Superior temporal gyrus (tissue), 1 donor: ENCODE measurements around the gene NLRP9.

Experiments used
- DNase-seq: peaks from one replicate; pipeline ENCODE4 v3.0.0-alpha.2; 2016; ENCODE audit errors: extremely low spot score

The NLRP9 gene

DNA sequence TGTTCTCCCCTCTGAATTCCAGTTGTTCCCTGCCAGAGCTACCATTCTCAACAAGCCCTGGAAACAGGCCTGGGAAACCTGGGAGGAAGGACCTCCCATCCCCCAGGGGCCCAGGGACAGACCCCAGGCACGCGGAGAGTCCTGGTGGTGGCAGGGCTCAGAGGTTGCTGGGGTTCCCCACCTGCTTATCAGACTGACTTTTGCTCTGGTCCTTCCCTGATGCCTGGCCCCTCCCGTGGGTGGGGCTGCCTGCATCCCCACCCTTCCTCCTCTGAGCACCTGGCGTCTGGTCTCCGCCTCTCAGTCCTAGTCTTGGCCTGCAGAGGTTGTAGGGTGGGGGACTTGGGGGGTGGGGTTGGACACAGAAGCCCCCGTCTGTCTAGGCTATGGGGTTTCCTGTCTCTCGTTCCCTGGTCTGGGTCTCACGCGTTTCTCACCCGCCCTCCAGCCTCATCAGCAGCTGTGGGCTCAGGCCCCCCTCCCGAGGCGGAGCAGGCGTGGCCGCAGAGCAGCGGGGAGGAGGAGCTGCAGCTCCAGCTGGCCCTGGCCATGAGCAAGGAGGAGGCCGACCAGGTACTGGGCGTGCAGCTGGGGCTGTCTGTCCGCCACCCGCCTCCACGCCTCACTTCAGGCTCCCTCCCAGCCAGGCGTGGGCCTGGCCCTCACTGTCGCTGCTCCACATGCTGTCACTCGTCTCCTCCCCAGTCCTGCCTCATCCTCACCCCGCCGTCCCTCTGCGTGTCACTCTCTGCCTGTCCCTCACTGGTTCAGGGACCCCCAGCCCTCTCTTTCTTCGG, 49.6 kb downstream of the NLRP9 start:
- no peak for DNase-seq

DNA sequence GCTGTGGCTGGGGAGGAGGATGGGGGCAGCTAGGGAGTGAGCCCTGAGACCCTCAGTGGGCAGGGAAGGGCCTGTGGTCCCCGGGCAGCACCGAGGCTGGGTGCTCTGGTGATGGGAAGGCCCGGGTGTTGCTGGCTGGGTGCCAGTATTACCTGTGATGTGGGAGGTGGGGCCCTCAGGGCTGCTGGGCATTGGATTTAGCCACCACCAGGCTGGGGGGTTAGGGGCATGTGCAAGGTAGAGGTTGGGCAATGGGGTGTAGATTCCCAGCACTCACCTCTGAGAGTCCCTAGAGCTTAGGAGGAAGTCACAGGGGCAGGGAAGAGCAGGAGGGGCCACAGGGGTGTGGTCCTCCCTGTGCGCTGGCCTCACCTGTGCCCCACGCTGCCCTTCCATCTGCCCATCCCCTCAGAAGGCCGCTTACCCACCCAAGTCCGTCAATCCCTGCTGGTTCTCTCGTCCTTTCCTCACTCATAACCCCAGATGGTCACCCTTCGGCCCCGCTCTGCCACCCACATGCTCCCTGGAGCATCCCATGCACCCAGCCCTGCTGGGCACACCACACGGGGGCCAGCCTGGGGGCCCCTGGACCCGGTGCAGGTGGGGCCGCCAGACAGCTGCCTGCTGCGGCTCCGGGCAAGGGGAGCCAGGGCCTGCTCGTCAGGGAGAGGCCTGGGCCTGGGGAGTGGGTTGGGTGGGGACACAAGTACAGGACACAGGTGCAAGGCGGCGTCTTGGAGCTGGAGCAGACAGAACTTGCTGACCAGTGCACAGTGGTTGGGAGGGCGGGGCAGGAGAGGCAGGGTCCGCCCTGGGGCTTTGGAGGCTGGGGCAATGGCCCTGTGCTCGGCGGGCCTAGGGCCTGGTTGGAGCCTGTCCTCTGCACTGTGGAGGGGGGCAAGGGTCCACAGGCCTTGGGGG, 50.7 kb downstream of the NLRP9 start:
- DNase-seq, result no peak

DNA sequence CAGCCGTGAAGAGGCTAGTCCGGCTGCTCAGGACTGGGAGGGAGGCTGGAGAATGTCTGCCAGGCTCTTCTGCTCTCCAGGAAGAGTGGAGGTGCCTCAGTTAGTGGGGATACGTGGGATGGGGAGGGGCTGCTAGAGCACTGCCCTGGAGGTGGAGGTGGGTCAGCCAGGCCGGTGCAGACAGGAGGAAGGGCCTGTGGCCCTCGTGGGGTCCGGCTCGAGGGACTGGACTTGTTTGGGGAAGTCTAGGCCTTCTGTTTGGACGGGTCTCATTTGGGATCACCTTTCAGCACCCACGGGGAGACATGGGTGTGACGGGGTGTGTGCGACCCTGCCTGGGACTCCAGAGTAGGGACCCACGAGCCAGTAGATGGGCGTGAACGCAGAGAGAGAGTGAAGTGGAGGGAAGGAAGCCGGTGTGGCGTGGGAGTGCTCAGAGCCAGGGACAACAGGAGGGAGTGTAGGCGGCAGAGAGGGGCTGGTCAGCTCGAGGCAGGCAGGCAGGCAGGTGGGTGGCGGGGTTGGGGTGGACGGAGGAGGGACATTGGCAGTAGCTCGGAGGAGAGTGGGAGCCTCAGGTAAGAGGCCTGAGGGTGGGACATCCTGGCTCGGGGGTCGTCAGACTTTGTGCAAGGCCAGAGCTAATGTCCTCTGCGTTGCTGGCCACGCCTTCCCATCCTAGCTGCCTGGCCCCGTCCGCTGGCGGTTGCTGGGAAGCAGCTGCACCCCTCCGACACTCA, 51.7 kb downstream of the NLRP9 start:
- DNase-seq, result no peak

DNA sequence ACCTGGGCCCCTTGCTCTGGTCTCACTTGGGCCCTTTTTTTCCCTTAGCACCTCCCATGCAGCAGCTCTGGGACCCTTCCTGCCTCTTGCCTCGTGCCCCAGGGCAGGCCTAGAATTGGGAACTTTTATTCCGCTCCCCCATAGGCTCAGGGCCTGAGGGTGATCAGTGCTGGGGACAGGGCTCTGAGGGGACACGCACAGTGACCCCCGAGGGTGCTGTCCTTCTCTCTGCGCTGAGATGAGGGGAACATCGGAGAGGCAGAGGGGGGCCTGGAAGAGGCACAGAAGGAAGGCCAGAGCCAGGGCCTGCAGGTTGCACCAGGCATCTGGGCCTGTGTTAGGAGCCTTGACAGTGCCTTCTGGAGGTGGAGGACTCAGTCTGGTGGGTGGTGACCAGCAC, 52.4 kb downstream of the NLRP9 start:
- no peak for DNase-seq

DNA sequence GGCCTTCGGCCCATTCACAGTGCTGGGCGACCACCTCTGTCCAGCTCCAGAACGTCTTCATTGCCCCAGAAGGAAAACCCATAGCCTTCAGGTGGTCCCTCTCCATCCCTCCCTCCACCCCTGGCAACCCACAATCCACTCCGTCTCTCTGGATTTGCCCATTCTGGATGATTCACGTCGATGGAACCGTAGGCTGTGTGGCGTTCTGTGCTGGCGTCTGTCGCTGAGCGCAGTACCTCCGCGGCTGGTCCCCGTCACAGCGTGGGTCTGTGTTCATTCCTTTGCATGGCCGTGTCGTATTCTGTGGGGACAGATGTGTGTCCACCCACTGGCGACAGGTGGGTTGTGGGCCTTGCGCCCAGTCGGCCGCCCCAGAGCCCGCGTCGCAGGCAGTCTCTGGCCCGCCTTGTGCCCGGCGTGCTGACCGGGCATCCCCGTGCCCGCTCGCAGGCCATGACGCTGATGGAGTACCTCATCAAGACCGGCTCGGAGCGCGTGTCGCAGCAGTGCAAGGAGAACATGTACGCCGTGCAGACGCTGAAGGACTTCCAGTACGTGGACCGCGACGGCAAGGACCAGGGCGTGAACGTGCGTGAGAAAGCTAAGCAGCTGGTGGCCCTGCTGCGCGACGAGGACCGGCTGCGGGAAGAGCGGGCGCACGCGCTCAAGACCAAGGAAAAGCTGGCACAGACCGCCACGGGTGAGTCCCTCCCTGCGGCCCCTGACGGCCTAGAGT, 53.1 kb downstream of the NLRP9 start:
- no peak for DNase-seq

DNA sequence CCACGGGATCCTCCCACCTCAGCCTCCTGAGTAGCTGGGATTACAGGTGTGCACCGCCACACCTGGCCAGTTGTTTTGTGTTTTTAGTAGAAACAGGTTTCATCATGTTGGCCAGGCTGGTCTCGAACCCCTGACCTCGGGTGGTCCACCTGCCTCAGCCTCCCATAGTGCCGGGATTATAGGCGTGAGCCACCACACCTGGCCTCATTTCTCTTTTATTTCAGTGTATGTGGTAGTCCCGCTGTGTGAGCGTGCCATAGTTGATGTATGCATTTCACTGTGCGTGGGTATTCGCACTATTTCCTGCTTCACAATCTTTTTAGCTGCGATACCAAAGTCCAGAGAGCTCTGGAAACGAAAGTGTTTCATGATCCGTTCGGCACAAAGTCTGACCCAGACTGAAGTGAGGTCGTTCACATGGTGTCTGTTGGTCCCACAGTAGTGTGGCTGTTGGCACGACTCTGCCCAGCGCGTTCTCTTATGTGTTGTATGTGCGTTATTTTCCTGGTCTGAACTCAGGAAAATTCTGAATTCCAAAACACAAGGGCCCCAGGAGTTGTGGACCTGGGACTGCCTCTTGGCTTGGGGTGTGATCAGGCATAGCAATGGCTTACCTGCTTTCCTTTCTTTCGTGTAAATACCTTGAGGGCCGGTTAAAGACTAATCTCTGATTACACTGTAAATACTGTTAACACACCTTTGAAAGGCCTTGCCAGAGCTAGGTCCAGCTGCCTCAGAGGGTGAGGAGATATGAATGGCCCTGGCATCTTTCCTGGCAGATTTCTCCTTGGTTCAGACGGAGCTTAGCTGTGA, 54.5 kb downstream of the NLRP9 start:
- no peak for DNase-seq

DNA sequence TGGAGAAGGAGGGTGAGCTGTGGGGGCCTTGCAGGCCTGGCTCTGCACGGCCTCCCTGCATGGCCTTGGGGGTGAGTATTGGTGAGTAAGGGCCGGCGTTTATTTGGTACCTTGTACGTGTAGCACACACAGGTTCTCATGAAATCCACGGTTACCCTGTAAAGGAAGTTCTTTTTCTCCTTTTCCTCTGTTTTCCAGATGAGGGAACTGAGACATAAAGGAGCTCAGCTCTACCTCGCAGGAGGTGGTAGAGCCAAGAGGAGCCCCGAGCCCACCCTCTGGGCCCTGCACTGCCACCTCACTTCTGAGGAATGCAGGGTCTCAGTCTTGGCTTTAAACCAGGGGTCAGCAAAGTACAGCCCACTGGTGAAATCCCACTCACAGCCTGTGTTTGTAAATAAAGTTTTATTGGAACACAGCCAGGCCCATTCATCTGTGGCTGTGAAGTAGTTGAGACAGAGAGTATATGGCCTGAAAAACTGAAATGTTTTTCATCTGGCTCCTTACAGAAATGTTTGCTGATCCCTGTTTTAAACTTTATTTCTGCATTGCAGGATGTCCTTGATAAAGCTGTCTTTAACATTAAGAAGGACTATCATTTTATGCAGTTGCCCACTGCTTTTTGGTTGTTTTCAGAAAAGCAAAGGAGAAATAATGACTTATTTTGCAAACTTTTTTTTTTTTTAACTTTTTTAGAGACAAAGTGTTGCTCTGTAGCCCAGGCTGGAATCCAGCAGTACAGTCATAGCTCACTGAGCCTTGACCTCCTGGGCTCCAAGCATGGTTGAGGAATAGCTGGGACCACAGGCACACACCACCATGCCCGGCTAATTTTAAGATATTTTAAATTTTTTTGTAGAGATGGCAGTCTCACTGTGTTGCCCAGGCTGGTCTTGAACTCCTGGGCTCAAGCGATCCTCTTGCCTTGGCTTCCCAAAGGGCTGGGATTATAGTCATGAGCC, 56.8 kb downstream of the NLRP9 start:
- no peak for DNase-seq

DNA sequence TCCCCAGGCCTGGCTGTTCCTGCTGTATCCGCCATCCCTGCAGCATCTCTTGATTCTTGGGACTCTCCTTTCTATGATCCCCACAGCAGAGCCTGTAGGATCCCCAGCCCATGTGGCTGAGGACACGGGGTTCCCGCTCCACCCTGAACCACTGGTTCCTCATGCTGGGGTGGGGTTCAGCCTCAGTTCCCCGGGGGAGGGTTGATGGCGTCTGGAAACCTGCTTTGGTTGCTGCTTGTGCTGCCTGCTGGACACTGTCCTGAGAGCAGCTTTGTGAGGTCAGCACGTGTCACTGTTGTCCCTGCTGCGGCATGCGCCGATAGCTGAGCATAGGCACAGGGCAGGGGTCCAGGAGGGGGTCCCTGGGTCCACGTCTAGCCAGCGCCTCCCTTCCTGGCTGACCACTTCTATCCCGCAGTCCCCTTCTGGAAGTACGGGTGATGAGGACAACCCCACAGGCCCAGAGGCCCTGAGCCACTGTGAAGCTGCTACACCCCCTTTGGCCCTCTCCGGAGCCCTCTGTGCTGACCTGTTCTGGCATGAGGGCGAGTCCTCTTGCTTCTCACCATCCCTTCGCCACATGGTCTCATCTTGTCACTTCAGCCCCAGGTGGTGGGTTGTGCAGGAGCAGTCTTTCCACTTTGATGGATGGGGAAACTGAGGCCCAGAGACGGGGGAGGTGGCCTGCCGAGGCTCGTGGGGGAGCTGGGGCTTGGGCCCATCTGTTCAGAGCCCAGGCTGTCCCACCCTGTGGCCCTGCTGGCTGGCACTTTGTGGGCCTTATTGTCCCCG, 57.7 kb downstream of the NLRP9 start:
- no peak for DNase-seq

DNA sequence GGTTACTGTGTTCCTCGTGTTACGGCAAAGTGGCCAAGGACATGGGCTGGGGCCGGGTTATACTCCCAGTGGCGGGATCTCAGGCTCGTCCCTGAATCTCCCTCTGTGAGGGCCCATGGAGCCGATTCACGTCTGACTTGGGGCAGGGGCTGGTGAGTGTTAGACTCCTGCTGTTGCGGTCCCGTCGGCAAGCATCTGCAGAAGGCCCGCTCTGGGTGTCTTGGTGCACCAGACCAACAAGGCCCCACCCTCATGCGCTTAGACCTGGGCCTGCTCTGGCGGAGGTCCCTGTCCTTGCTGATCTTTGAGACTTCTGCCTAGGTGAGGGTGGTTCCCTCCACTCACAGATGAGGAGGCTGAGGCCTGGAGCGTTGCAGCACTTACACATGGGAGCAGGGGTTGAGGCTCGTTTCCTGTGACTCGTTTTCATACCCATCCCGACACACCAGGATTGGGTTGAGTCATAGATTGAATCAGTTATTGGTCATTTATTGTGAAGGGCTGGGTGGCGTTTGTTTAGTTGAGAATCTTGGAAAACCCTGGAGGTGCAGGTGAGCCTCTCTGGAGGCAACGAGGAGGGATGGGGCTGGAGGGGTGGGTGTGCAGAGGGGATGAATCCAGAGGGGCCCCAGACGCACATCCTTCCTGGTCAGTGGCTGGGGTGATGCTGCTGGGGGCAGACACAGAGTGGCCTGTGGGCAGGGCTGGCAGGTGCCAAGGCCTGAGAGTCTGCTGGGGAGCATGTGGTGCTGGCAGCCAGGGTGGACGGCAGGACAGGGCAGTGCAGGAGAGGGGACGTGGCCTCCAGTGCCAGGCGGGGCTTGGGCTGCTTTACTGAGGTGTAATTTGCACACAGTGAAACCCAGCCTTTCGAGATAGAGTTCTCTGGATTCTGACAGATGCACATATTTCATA, 58.6 kb downstream of the NLRP9 start:
- DNase-seq, result no peak

DNA sequence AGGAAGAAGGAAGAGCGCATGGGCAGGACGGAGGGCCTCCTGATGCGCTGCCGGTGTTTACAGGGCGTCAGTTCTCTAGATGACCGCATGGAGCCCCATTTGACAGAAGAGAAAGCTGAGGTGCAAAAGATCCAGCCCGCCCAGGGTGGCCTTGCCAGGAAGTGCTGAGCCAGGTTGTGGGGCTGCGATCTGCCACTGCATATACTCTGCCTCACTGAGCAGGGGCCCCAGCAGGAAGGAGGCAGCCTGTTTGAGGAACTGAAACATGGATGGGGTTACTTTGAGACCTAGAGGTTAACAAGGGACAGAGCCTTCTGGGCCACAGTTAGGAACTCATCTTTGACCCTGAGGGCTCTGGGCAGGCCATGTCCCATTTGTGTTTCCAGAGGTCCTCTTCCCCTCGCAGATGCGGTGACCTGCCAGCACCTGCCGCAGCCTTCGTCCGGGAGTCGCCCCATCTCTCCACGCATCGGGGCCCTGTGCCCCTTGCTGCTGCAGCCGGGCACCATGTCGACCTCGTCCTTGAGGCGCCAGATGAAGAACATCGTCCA, 60.0 kb downstream of the NLRP9 start:
- no peak for DNase-seq

DNA sequence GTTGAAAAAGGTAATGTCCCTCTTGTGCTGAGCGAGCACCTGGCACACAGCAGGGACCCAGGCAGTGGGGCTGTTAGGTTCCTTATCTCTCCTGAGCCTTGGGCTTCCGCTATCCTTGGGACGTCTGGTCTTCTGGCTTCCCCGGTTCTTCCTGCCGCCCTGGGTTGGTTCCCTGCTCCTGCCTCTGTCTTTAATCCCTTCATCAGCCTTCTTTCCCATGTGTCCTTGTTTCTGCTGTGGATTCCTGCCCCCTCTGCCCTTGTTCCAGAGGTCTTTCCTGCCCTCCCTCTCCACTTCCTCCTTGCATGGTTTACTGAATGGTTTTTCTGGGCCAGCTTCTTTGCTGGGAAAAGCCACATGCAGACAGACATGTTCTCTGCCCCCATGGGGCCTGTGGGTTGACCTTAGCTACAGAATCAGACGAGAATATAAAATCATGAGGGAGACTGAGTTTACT, 60.6 kb downstream of the NLRP9 start:
- no peak for DNase-seq

DNA sequence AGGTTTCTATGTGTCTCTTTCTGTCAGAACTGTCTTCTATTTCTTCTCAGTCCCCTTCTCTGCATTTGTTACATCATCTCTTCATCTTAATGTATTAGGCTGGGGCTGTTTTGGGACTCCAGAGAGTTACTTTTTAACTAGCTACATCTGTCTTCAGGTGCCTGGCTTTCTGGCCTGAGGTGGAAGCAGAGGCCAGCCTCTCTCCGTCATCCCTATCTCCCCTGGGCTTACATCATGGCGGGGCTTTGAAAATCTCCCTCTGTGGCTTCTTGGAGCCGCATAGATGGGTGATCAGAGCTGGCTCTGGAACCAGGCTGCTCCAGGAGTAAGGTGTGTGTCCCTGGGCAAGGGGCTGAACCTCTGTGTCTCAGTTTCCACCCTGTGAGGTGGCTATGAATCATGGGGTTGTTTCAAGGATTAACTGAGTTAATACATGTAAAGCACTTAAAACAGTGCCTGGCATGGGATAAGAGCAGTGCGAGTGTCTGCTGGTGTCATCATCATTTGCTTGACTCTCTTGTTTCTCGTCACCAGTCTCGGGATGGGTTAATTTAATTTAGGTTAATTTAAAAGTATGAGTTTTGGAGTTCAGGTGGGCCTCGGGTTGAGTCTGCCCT, 61.2 kb downstream of the NLRP9 start:
- no peak for DNase-seq

DNA sequence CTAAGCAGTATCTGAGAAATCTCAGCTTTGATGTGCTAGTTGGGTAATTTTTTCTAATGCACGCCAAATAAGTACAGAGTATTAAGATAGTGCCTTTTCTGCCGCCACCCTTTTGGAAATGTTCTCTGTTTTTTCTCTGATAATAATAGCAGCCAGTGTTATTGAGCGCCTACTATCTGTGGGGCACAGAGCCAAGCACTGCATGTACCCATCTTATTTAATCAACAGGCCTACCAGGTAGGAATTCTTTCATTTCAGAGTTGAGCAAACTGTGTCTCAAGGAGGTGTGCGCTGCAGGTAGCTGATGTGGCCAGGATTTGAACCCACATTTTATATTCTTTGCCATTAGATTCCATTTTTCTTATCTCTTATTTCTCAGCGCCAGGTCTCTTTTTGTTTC, 61.8 kb downstream of the NLRP9 start:
- no peak for DNase-seq

DNA sequence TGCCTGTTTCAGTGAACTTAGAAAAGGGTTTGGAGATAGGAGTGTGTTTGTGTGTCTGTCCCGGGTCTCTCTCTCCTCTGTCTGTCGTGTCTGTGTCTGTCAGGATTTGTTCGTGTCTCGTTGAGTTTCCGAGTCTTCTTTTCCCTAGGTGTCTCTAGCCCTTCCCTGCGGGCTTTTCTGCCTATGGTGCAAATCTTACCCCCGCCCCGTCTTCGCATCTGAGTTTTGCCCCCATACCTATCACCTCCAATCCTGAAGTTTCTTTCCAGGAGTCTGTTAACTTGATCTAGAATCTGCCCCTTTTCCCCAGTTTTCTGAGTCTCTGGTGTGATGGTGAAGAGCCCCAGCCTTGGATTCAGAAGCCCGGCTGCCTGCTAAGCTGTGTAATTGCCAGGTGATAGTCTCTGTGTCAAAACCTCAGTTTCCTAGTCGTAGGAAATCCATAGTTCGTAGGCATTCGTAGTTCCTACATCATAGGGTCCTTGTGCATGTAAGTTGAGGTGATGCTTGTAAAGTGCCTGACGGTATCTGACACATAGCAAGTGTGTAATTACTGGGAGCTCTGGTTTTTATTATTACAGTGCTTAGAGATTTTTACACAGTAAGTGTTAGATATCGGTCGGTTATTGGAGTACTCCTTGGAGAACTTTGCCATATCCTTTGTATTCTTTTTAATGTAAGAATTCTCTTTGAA, 62.4 kb downstream of the NLRP9 start:
- no peak for DNase-seq

DNA sequence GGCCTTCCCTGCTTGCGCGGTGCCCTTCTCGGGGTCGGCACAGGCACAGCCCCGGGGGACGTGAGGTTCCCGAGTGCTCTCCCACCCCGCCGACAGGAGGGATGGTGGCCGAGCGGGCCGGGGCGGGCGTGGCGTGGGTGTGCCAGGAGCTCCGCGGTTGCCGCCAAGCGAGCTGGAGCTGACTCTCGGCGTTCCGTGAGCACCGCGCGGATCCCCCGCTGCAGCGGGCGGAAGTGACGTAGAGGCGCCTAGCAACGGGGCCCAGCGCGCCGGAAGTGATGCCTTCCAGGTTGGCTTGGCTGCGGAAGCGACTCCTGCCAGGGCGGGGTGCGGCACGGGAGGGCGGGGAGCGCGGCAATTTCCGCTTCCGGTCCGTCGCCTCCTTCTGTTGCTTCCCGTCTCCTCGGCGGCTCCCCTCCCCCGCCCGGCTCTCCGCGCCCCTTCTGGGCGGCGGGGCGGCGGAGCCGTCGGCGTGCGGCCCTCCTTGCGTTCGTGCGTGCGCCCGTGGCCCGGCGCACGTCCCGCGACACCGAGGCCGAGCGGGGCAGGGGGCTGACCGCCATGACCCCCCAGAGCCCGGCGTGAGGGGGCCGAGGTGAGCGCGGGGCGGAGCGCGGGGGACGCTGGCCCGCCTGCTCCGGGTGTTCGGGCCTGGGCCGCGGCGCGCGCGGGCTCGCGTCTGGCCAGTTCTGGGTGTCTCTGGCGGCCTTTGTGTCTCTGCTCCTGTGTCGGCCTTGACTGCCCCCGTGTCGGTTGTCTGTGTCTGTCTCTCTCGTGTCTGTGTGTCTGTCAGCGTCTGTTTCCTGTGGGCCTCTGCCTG, 63.2 kb downstream of the NLRP9 start, which contains the start of gene EPN1:
Gene EPN1 (plus strand): TSS at position 386 of the 820 bp plus-strand sequence. CDS start 3,402 bp downstream, outside the sequence.
- peak; percentile 95 for DNase-seq
